Breast epithelium (tissue), 4 donors: ENCODE data around the gene SNX5. TPM values are rescaled to one million over a fixed set of nuclear protein-coding genes. Genes with fewer than 3 reads are reported as not detected.
"Not testable (repeated sequence)": the region's sequence is repeated elsewhere in the genome, so short reads cannot be mapped to it uniquely, and the experiment has no call there.

Experiments used
- DNase-seq, 2 donors: peaks; one replicate each; pipeline ENCODE4 v3.0.0-alpha.2; 2019; ENCODE audit warnings: low spot score in 2 of 2
- H3K27ac ChIP-seq, 2 donors: fragments of 200-600 bp; sonication (generic) in 1 of 2; one replicate each; pipeline ENCODE4 v1.5.1; 2016 to 2019; ENCODE audit warnings: mild to moderate bottlenecking in 1 of 2
- H3K27me3 ChIP-seq, 2 donors: fragments of 200-600 bp; sonication (generic) in 1 of 2; one replicate each; pipeline versions ENCODE4 v1.5.1 to v1.6.0; 2017 to 2019; ENCODE audit warnings: control low read depth in 1 of 2, mild to moderate bottlenecking in 1 of 2
- H3K36me3 ChIP-seq: fragments of 200-600 bp; one replicate; pipeline ENCODE4 v1.5.1; 2019
- H3K4me1 ChIP-seq, 2 donors: fragments of 200-600 bp; sonication (generic); one replicate each; pipeline ENCODE4 v1.5.1; 2016 to 2019; ENCODE audit warnings: control low read depth in 1 of 2
- H3K4me3 ChIP-seq, 3 donors: fragments of 200-600 bp; sonication (generic); 1 replicate in 2 of 3; 2 replicates in 1 of 3; pipeline ENCODE4 v1.5.1; 2016 to 2019; ENCODE audit warnings: mild to moderate bottlenecking in 3 of 3, moderate library complexity in 2 of 3
- H3K9me3 ChIP-seq, 2 donors: fragments of 200-600 bp; sonication (generic) in 1 of 2; one replicate each; pipeline ENCODE4 v1.5.1; 2016 to 2019; ENCODE audit warnings: control low read depth in 1 of 2
- POLR2A ChIP-seq: fragments of 450-650 bp; IDR thresholded peaks from one replicate; pipeline ENCODE4 v1.6.1; 2016; ENCODE audit warnings: antibody characterized with exemption, mild to moderate bottlenecking, moderate library complexity
- POLR2AphosphoS5 ChIP-seq, 3 donors: sonication (generic); formaldehyde crosslinking; IDR thresholded peaks; one replicate each; pipeline ENCODE4 v1.6.1; 2017; ENCODE audit warnings: antibody characterized with exemption in 3 of 3
- intact Hi-C: fragments of 100-400 bp; cut with DNase I; formaldehyde crosslinking; loops from one replicate; pipeline ENCODE4 v1.15.1; 2023; ENCODE audit warnings: low total_unique reads
- total RNA-seq, 3 donors: library from RNA; depleted of rRNA; stranded (reverse); fragments of >200 nt; gene quantifications; one replicate each; pipeline ENCODE4 v1.1.0, GENCODE V29; 2016
- TF ChIP-seq, protein P1 (sequence below), 3 donors: fragments of 450-650 bp; IDR thresholded peaks; one replicate each; pipeline ENCODE4 v1.5.1; 2016 to 2017; ENCODE audit warnings: antibody characterized with exemption in 3 of 3, mild to moderate bottlenecking in 3 of 3, moderate library complexity in 3 of 3

The SNX5 gene
- total RNA-seq, 3 donors from 2014 or later, result 96.7 to 127 (median 122) TPM

DNA sequence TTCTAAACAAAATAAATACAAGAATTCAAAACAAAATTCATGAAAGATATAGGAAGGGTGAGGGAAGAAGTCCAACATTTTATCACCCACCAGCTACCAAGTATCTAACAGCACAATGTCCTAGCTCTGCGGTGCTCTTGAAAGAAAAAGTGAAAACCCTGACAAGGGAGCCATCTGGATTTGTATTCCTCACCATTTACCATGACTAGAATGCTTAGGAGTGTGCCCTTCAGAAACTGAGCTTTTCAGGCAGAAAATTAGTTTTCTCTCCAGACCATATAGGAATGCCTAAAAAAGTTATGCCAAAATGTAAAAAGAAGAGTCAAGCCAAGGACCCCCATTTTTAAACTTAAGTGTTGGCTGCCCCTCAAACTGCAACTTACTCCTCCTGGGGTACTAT lies 4.5 kb downstream of the SNX5 start:
- TF ChIP-seq, protein P1, sequence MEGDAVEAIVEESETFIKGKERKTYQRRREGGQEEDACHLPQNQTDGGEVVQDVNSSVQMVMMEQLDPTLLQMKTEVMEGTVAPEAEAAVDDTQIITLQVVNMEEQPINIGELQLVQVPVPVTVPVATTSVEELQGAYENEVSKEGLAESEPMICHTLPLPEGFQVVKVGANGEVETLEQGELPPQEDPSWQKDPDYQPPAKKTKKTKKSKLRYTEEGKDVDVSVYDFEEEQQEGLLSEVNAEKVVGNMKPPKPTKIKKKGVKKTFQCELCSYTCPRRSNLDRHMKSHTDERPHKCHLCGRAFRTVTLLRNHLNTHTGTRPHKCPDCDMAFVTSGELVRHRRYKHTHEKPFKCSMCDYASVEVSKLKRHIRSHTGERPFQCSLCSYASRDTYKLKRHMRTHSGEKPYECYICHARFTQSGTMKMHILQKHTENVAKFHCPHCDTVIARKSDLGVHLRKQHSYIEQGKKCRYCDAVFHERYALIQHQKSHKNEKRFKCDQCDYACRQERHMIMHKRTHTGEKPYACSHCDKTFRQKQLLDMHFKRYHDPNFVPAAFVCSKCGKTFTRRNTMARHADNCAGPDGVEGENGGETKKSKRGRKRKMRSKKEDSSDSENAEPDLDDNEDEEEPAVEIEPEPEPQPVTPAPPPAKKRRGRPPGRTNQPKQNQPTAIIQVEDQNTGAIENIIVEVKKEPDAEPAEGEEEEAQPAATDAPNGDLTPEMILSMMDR (IDR thresholded peaks at IDR 0.05), result no peak
- TF ChIP-seq POLR2AphosphoS5 (IDR thresholded peaks at IDR 0.05) (no peak), POLR2A (no peak)
- no peak for DNase-seq
- peaks cover 0 to 3% of the 10 kb centered on the region in 2 donors for H3K4me1 ChIP-seq
- no peak overlapping the region for H3K4me3 ChIP-seq
- H3K9me3 ChIP-seq, result no peaks in the 10 kb centered on the region
- intact Hi-C loops, result no loop called here
- H3K27ac ChIP-seq, result peak overlapping the region in 1 of 2 donors; percentile 33
- no peaks in the 10 kb centered on the region for H3K36me3 ChIP-seq
- no peaks in the 10 kb centered on the region for H3K27me3 ChIP-seq

DNA sequence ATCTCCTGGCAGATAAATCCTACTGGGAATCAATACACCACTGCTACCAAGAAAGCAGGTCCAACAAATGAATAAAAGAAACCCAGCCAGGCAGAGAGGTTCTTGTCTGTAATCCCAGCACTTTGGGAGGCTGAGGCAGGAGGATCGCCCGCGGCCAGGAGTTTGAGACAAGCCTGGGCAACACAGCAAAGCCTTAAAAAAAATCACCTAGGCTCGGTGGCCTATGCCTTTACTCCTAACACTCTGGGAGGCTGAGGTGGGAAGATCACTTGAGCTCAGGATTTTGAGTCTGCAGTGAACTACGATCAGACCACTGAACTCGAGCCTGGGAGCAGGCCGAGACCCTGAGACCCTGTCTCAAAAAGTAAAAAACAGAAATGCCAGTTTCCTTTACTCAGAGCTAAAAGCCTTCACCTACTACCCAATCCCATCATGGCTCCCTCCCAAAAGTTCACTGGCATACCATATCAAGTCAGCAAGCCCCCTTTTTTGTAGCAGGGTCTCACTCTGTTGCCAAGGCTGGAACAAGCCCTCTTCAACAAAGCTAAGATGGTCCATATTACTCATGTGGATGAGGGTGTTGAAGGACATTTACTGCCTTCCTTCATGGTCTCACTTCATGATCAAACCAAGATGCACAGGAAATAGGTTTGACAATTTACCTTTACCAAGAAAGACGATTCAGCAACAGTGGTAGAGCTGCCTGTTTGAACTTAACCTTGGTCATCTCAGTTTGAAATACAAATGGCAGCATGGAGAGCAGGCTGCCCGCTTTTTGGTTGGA lies 5.3 kb downstream of the SNX5 start:
- H3K4me1 ChIP-seq, result peaks cover 0 to 3% of the 10 kb centered on the region in 2 donors
- no peaks in the 10 kb centered on the region for H3K27me3 ChIP-seq
- H3K9me3 ChIP-seq, result no peaks in the 10 kb centered on the region
- H3K36me3 ChIP-seq, result no peaks in the 10 kb centered on the region
- peak overlapping the region; percentile 27 to 43 for H3K27ac ChIP-seq
- intact Hi-C loops, result no loop called here
- DNase-seq, result no peak
- no peak overlapping the region for H3K4me3 ChIP-seq
- TF ChIP-seq POLR2A (no peak), POLR2AphosphoS5 (IDR thresholded peaks at IDR 0.05) (no peak)
- TF ChIP-seq, protein P1 (IDR thresholded peaks at IDR 0.05), result no peak

DNA sequence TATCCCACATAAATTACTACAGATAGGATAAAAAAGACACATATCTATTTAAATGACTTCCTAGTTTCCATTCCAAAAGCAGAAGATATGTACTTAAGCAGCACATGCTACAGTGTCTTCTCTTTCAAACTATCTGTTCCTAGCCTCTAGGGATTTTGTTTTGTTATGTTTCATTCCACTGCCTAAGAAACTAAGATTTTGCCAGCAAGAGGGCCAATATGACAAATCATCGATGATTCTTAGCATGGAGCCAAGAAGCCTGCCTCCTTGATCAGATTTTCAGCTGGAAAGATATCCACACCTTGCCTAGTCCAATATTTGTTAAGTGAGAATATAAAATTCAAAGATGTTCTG lies 7.0 kb downstream of the SNX5 start:
- Histone ChIP-seq H3K36me3 (no peaks in the 10 kb centered on the region), H3K27ac (peak overlapping the region; percentile 27 to 39), H3K27me3 (no peaks in the 10 kb centered on the region), H3K4me1 (peaks cover 0 to 3% of the 10 kb centered on the region in 2 donors), H3K9me3 (no peaks in the 10 kb centered on the region), H3K4me3 (peak overlapping the region in 1 of 3 donors; percentile 27)
- intact Hi-C loops, result no loop called here
- no peak for DNase-seq
- TF ChIP-seq, protein P1 (IDR thresholded peaks at IDR 0.05), result no peak
- TF ChIP-seq POLR2AphosphoS5 (IDR thresholded peaks at IDR 0.05) (no peak), POLR2A (no peak)

DNA sequence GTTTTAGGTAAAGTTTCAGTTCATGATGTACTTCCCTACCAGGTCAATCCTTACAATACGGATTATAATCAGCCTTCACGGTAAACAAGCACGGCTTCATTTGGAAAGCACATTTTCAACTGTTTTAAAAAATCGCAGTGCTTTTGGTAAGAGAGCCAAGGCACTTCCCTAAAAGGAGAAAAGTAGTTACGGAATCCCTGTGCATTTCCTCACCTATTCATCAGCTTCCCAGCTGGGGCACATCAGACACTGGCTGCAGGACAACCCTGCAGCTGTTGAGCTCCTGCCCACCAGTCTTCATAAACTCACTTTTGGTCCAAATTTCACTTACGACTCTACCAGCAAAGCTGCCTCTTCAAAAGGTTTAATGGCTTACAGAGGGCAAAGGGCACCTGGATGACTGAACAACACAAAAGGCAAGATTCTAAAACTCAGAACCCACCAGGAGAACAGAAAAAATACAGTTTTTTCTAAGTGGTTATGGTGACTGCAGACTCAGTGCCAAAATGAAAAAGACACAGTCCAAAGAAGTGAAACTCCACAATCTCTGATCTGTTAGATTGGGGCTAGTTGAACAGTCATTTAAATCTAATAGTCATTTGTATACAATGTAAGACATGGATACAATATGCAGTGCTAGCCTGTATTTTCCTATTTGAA lies 7.5 kb downstream of the SNX5 start:
- DNase-seq, result no peak
- intact Hi-C loops, result no loop called here
- peak in 1 of 3 donors; percentile 44 for TF ChIP-seq POLR2AphosphoS5 (IDR thresholded peaks at IDR 0.05)
- TF ChIP-seq, protein P1 (IDR thresholded peaks at IDR 0.05), result no peak
- Histone ChIP-seq H3K36me3 (no peaks in the 10 kb centered on the region), H3K27ac (peak overlapping the region; percentile 27 to 39), H3K9me3 (no peaks in the 10 kb centered on the region), H3K4me3 (peak overlapping the region in 2 of 3 donors; percentile 8 to 27), H3K27me3 (no peaks in the 10 kb centered on the region), H3K4me1 (peaks cover 0 to 3% of the 10 kb centered on the region in 2 donors)

DNA sequence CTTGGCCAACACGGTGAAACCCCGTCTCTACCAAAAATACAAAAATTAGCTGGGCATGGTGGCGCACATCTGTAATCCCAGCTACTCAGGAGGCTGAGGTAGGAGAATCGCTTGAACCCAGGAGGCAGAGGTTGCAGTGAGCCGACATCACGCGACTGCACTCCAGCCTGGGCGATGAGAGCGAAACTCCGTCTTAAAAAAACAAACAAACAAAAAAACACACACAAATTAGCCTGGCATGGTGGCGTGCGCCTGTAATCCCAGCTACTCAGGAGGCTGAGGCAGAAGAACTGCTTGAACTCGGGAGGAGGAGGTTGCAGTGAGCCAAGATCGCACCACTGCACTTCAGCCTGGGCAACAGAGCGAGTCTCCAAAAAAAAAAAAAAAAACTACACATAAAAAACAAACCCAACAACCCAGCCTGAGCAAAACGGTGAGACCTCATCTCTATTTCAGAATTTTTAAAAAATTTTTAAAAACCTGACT lies 8.2 kb downstream of the SNX5 start:
- not testable (repeated sequence) for H3K4me3 ChIP-seq

More for the DNA sequence above, 8.2 kb downstream of the SNX5 start:
- H3K27ac ChIP-seq, result peak overlapping the region; percentile 27 to 39
- H3K36me3 ChIP-seq, intact Hi-C loops, H3K27me3 ChIP-seq, H3K9me3 ChIP-seq, DNase-seq, H3K4me1 ChIP-seq: not testable (repeated sequence)
